ENCODE data around the gene RAB11FIP5. TPM values are rescaled to one million over a fixed set of nuclear protein-coding genes. Genes with fewer than 3 reads are reported as not detected.

RAB11FIP5 gene
- total and polyA plus RNA-seq, 9 of the 15 experiments (the other 6 are each of a cell fraction or from before 2014, with no cell fraction given), result 1.7 to 14.4 (median 6.4) TPM

DNA sequence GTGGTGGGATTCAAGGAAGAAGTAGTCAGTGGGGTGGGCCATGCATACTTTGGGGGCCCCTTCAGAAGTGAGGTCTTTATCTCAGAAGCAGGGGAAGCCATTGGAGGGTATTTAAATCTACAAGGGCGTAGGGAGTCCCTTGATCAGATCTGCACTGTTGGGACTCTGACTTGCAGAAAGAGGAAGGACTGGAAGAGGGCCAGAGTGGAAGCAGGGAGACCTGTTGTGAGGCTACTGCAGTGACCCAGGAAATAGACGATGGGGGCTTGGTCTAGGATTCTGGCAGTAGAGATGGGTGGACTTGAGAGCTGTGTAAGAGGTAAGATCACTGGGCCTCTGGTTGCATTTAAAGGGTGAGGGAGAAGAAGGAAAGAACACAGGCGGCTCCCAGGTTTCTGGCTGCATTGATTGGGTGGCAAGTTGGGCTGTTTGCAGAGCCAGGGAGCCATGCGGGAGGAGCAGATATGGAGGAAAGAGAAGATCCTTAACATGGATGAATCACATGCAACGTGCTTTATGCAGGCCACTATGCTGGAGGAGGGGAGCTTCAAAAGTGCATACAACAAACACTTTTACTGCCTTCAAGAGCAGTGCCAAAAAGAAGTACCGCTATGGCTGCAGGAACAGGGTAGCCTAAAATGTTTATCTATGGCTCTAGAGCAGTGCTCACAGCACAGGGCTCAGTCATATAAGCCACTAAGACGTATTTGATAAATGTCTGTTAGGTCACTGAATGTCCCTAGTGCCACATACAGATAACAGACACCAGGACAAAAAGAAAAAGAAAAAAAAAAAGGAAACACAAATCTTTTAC is 43.5 kb downstream of the RAB11FIP5 start (continued):
- TF ChIP-seq, protein P1, sequence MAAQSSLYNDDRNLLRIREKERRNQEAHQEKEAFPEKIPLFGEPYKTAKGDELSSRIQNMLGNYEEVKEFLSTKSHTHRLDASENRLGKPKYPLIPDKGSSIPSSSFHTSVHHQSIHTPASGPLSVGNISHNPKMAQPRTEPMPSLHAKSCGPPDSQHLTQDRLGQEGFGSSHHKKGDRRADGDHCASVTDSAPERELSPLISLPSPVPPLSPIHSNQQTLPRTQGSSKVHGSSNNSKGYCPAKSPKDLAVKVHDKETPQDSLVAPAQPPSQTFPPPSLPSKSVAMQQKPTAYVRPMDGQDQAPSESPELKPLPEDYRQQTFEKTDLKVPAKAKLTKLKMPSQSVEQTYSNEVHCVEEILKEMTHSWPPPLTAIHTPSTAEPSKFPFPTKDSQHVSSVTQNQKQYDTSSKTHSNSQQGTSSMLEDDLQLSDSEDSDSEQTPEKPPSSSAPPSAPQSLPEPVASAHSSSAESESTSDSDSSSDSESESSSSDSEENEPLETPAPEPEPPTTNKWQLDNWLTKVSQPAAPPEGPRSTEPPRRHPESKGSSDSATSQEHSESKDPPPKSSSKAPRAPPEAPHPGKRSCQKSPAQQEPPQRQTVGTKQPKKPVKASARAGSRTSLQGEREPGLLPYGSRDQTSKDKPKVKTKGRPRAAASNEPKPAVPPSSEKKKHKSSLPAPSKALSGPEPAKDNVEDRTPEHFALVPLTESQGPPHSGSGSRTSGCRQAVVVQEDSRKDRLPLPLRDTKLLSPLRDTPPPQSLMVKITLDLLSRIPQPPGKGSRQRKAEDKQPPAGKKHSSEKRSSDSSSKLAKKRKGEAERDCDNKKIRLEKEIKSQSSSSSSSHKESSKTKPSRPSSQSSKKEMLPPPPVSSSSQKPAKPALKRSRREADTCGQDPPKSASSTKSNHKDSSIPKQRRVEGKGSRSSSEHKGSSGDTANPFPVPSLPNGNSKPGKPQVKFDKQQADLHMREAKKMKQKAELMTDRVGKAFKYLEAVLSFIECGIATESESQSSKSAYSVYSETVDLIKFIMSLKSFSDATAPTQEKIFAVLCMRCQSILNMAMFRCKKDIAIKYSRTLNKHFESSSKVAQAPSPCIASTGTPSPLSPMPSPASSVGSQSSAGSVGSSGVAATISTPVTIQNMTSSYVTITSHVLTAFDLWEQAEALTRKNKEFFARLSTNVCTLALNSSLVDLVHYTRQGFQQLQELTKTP (IDR thresholded peaks at IDR 0.05; ENCODE audit: low read depth in 1 of 2, partially characterized antibody in 2 of 2), result peak in 1 of 2 experiments; percentile 19
- TF ChIP-seq NR3C1 (CRISPR knock-in tag; IDR thresholded peaks at IDR 0.05), result no peak
- no peak for TF ChIP-seq NCOA1 (IDR thresholded peaks at IDR 0.05; ENCODE audit: low read depth)
- no peak for TF ChIP-seq FOXJ2 (tag; IDR thresholded peaks at IDR 0.05)
- no peak for TF ChIP-seq PCBP1 (IDR thresholded peaks at IDR 0.05; ENCODE audit: low read depth, low read length, poor library complexity, severe bottlenecking)
- TF ChIP-seq ZNF79 (CRISPR knock-in tag; IDR thresholded peaks at IDR 0.05; ENCODE audit: low read depth), result no peak
- TF ChIP-seq, protein P2, sequence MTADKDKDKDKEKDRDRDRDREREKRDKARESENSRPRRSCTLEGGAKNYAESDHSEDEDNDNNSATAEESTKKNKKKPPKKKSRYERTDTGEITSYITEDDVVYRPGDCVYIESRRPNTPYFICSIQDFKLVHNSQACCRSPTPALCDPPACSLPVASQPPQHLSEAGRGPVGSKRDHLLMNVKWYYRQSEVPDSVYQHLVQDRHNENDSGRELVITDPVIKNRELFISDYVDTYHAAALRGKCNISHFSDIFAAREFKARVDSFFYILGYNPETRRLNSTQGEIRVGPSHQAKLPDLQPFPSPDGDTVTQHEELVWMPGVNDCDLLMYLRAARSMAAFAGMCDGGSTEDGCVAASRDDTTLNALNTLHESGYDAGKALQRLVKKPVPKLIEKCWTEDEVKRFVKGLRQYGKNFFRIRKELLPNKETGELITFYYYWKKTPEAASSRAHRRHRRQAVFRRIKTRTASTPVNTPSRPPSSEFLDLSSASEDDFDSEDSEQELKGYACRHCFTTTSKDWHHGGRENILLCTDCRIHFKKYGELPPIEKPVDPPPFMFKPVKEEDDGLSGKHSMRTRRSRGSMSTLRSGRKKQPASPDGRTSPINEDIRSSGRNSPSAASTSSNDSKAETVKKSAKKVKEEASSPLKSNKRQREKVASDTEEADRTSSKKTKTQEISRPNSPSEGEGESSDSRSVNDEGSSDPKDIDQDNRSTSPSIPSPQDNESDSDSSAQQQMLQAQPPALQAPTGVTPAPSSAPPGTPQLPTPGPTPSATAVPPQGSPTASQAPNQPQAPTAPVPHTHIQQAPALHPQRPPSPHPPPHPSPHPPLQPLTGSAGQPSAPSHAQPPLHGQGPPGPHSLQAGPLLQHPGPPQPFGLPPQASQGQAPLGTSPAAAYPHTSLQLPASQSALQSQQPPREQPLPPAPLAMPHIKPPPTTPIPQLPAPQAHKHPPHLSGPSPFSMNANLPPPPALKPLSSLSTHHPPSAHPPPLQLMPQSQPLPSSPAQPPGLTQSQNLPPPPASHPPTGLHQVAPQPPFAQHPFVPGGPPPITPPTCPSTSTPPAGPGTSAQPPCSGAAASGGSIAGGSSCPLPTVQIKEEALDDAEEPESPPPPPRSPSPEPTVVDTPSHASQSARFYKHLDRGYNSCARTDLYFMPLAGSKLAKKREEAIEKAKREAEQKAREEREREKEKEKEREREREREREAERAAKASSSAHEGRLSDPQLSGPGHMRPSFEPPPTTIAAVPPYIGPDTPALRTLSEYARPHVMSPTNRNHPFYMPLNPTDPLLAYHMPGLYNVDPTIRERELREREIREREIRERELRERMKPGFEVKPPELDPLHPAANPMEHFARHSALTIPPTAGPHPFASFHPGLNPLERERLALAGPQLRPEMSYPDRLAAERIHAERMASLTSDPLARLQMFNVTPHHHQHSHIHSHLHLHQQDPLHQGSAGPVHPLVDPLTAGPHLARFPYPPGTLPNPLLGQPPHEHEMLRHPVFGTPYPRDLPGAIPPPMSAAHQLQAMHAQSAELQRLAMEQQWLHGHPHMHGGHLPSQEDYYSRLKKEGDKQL (CRISPR knock-in tag; IDR thresholded peaks at IDR 0.05; ENCODE audit: borderline replicate concordance), result no peak
- no peak for TF ChIP-seq OTX1 (CRISPR knock-in tag; IDR thresholded peaks at IDR 0.05)
- TF ChIP-seq RCOR1 (IDR thresholded peaks at IDR 0.05; ENCODE audit: borderline replicate concordance in 1 of 2, low read depth in 2 of 2, low read length in 2 of 2), result no peak
- no peak for TF ChIP-seq ATF1 (CRISPR knock-in tag; IDR thresholded peaks at IDR 0.05)
- TF ChIP-seq ATF1 (tag; IDR thresholded peaks at IDR 0.05), result peak; percentile 32; the same call in 1 of the 2 replicates
- no peak for TF ChIP-seq ZBTB2 (IDR thresholded peaks at IDR 0.05)
